Measurements from ENCODE around the gene FOXL1. TPM values are rescaled to one million over a fixed set of nuclear protein-coding genes. Genes with fewer than 3 reads are reported as not detected.
"Not testable (repeated sequence)": the region's sequence is repeated elsewhere in the genome, so short reads cannot be mapped to it uniquely, and the experiment has no call there.

Gene FOXL1
- total RNA-seq, 2 donors from 2014 or later: not detected

GRCh38 chr16:86587955-86588354, 9.6 kb downstream of the FOXL1 start:
- peaks cover 11 to 12% of the 10 kb centered on the region in 2 donors for H3K27me3 Mint-ChIP-seq
- not testable (repeated sequence) for H3K4me3 Mint-ChIP-seq; H3K4me1 Mint-ChIP-seq (ENCODE audit: low read depth in 2 of 2); ATAC-seq; H3K36me3 Mint-ChIP-seq; H3K9me3 Mint-ChIP-seq; H3K27ac Mint-ChIP-seq; DNase-seq (ENCODE audit: low spot score)

DNA sequence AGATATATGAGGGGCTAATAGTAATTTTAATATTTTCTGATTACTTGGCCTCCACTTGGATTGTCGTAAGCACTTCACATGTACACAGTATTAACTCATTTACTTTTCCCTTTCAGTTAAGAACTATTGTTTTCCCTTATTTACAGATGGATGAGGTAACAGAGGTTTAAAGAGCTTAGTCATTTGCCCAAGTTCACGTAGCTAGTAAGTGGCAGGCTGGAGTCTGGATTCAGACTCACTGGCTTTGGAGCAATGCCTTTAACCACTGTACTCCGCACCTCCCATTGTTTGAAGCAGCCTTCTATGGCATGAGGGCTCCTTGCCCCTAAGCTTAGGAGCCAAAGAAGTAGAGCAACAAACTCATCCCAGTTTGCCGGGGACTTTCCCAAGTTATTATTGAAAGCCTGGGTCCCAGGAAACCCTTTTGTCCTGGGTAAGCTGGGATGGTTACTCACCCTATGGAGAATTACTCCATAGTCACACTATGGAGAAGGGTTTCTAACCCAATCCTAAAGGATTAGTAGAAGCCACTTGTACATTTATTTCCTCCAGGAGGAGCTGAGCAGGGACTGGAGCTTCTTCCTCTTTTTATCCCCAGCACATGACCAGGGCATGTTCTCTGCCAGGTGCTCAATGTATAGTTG, 12.3 kb downstream of the FOXL1 start:
- H3K4me3 Mint-ChIP-seq: no peak overlapping the region
- peaks cover 16 to 23% of the 10 kb centered on the region in 2 donors for H3K27me3 Mint-ChIP-seq
- no peaks in the 10 kb centered on the region for H3K4me1 Mint-ChIP-seq (ENCODE audit: low read depth in 2 of 2)
- ATAC-seq (no peak), DNase-seq (ENCODE audit: low spot score) (no peak)
- H3K9me3 Mint-ChIP-seq: no peaks in the 10 kb centered on the region
- H3K36me3 Mint-ChIP-seq: no peaks in the 10 kb centered on the region
- H3K27ac Mint-ChIP-seq: no peak overlapping the region

GRCh38 chr16:86591270-86591669, 12.9 kb downstream of the FOXL1 start:
- no peaks in the 10 kb centered on the region for H3K4me1 Mint-ChIP-seq (ENCODE audit: low read depth in 2 of 2)
- no peaks in the 10 kb centered on the region for H3K36me3 Mint-ChIP-seq
- DNase-seq (ENCODE audit: low spot score) (no peak), ATAC-seq (no peak)
- H3K27me3 Mint-ChIP-seq: peaks cover 16 to 23% of the 10 kb centered on the region in 2 donors
- no peaks in the 10 kb centered on the region for H3K9me3 Mint-ChIP-seq
- no peak overlapping the region for H3K27ac Mint-ChIP-seq
- H3K4me3 Mint-ChIP-seq: no peak overlapping the region

- Mint-ChIP-seq H3K4me1 (ENCODE audit: low read depth in 2 of 2) (no peaks in the 10 kb centered on the region), H3K9me3 (no peaks in the 10 kb centered on the region), H3K36me3 (no peaks in the 10 kb centered on the region), H3K27me3 (peaks cover 24 to 35% of the 10 kb centered on the region in 2 donors), H3K4me3 (no peak overlapping the region), H3K27ac (no peak overlapping the region)
- DNase-seq (ENCODE audit: low spot score) (no peak), ATAC-seq (no peak)
Measured at GRCh38 chr16:86593913-86594620, 15.7 kb downstream of the FOXL1 start.

- DNase-seq (ENCODE audit: low spot score) (no peak), ATAC-seq (no peak)
- Mint-ChIP-seq H3K36me3 (no peaks in the 10 kb centered on the region), H3K4me1 (ENCODE audit: low read depth in 2 of 2) (no peaks in the 10 kb centered on the region), H3K27me3 (peaks cover 27 to 40% of the 10 kb centered on the region in 2 donors), H3K4me3 (no peak overlapping the region), H3K27ac (no peak overlapping the region), H3K9me3 (no peaks in the 10 kb centered on the region)
Measured at GRCh38 chr16:86594721-86595120, 16.4 kb downstream of the FOXL1 start.

- Mint-ChIP-seq H3K4me3 (no peak overlapping the region), H3K4me1 (ENCODE audit: low read depth in 2 of 2) (no peaks in the 10 kb centered on the region), H3K9me3 (no peaks in the 10 kb centered on the region), H3K27ac (no peak overlapping the region), H3K27me3 (peaks cover 28 to 49% of the 10 kb centered on the region in 2 donors), H3K36me3 (no peaks in the 10 kb centered on the region)
- no peak for DNase-seq (ENCODE audit: low spot score)
- no peak for ATAC-seq
Measured at GRCh38 chr16:86595983-86596605, 17.7 kb downstream of the FOXL1 start.

DNA sequence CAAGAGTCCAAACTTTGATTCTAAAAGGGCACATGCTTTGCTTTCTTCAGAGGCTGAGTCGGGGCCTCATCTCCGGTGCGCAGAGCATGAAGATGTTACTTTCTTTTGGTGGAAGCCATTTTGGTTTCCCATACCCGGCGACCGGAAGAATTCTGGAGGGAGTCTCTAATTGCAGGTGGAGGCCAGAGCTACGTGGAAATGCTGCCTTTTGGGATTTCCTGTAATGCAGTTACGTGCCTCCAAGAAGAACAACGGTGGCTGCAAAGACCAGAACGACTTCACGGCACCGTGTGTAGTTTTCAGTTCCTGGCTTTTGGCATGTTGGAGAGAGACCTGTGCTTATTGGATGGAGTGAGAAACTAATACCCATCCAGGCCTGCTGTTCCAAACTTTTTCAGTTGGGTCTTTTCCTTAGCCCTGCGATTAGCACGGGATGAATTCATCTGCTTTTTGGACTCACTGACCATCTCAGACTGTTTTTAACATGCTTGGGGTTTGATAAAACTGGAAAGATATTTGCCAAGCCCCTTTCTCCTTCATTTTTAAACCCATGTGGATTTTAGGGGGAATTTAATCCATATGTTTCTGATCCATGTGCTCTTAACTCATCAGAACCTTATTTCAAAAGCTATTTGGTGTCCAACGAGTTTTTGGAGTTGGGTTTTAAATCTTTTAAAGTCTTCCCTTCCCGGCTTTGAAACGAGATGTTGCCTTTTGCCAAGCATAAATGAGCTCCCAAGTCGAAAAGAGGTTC, 19.0 kb downstream of the FOXL1 start:
- Mint-ChIP-seq H3K27me3 (peaks cover 31 to 47% of the 10 kb centered on the region in 2 donors), H3K4me3 (no peak overlapping the region), H3K27ac (no peak overlapping the region), H3K36me3 (no peaks in the 10 kb centered on the region), H3K9me3 (no peaks in the 10 kb centered on the region), H3K4me1 (ENCODE audit: low read depth in 2 of 2) (no peaks in the 10 kb centered on the region)
- ATAC-seq (no peak), DNase-seq (ENCODE audit: low spot score) (no peak)

DNA sequence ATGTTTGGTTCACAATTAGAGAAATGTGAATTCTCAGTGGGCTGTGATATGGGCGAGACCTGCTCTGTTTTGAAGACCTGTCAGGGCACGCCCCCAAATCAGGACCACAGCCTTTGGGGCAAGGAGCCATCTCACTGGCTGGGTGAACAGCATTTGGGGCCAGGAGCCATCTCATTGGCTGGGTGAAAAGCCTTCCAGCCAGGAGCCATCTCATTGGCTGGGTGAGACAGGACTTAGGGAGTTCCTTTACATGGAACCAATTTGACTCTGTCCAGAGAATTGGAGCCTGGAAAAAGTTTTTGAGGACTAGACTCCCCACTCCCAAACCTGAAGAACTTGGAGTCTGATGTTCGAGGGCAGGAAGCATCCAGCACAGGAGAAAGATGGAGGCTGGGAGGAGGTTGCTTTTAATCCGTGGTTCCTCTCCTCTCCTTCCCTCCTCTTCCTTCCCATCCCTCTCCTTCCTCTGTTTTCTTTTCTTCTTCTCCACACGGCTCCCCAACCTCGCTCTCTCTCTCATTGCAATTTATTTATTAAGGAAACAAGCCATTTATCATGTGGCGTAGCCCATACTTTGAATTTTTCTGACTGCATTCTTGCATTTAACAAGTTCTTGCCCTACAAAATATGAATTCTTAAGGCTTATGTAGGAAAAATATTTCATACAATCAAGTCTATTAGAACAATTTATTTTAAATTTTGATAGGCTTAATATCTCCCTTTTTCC, 19.7 kb downstream of the FOXL1 start:
- ATAC-seq (no peak), DNase-seq (ENCODE audit: low spot score) (no peak)
- H3K36me3 Mint-ChIP-seq: no peaks in the 10 kb centered on the region
- H3K27ac Mint-ChIP-seq: no peak overlapping the region
- H3K4me3 Mint-ChIP-seq: no peak overlapping the region
- H3K4me1 Mint-ChIP-seq (ENCODE audit: low read depth in 2 of 2): no peaks in the 10 kb centered on the region
- H3K27me3 Mint-ChIP-seq: peaks cover 28 to 44% of the 10 kb centered on the region in 2 donors
- H3K9me3 Mint-ChIP-seq: no peaks in the 10 kb centered on the region

DNA sequence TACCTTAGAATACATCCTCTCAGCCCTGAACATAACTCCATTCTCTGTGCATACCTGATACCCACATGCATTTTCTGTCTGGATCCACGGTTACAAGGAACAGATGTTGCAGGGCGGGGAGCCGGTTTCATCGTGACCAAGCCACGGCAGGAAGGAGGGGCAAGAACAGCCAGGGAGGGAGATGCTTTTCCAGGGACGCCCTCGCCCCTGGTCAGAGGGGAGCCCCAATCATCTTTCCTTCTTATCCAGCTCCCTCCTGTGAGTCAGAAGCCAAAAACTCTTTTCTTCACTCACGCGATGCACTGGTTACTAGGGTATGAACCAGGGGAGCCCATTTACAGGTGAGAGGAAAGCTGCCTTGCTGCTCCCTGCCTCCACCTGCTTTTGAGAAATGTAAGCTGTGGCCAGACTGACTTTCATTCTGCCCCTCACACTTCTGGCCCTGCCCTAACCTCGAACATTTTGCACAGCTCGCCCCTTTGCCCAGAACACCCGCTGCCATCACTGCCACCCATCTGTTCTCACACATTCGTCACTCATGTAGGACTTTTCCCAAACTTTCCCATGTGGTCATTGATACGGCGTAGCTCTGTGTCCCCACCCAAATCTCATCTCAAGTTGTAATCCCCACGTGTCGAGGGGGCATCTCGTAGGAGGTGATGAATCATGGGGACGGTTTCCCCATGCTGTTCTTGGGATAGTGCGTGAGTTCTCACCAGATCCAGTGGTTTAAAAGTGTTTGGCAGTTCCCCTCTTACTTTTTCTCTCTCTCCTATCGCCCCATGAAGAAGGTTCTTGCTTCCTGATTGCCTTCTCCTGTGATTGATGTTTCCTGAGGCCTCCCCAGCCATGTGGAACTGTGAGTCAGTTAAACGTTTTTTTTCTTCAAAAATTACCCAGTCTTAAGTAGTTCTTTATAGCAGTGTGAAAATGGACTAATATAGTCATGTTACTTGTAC, 20.5 kb downstream of the FOXL1 start:
- Mint-ChIP-seq H3K36me3 (no peaks in the 10 kb centered on the region), H3K4me3 (no peak overlapping the region), H3K27ac (no peak overlapping the region), H3K27me3 (peaks cover 23 to 35% of the 10 kb centered on the region in 2 donors), H3K9me3 (no peaks in the 10 kb centered on the region), H3K4me1 (ENCODE audit: low read depth in 2 of 2) (no peaks in the 10 kb centered on the region)
- DNase-seq (ENCODE audit: low spot score): no peak
- ATAC-seq: no peak

- DNase-seq (ENCODE audit: low spot score): no peak
- ATAC-seq: no peak
- Mint-ChIP-seq H3K36me3 (no peaks in the 10 kb centered on the region), H3K27ac (no peak overlapping the region), H3K4me1 (ENCODE audit: low read depth in 2 of 2) (peaks cover 6 to 11% of the 10 kb centered on the region in 2 donors), H3K27me3 (peaks cover 19 to 34% of the 10 kb centered on the region in 2 donors), H3K4me3 (no peak overlapping the region), H3K9me3 (no peaks in the 10 kb centered on the region)
Measured at GRCh38 chr16:86601356-86601755, 23.0 kb downstream of the FOXL1 start.

- H3K4me3 Mint-ChIP-seq: no peak overlapping the region
- peaks cover 6 to 11% of the 10 kb centered on the region in 2 donors for H3K4me1 Mint-ChIP-seq (ENCODE audit: low read depth in 2 of 2)
- H3K27me3 Mint-ChIP-seq: peaks cover 24 to 34% of the 10 kb centered on the region in 2 donors
- H3K27ac Mint-ChIP-seq: no peak overlapping the region
- DNase-seq (ENCODE audit: low spot score) (no peak), ATAC-seq (no peak)
- no peaks in the 10 kb centered on the region for H3K9me3 Mint-ChIP-seq
- H3K36me3 Mint-ChIP-seq: no peaks in the 10 kb centered on the region
Measured at GRCh38 chr16:86602521-86602920, 24.2 kb downstream of the FOXL1 start.

GRCh38 chr16:86604436-86605193, 26.3 kb downstream of the FOXL1 start:
- Mint-ChIP-seq H3K27ac (peak overlapping the region; percentile 42 to 86), H3K4me3 (peak overlapping the region; percentile 78), H3K9me3 (no peaks in the 10 kb centered on the region), H3K36me3 (no peaks in the 10 kb centered on the region), H3K4me1 (ENCODE audit: low read depth in 2 of 2) (peaks cover 6 to 11% of the 10 kb centered on the region in 2 donors), H3K27me3 (peaks cover 22 to 24% of the 10 kb centered on the region in 2 donors)
- no peak for DNase-seq (ENCODE audit: low spot score)
- ATAC-seq: peak; percentile 87 to 92

Measured in natural killer cell treated with Interleukin-12 subunit alpha and Interleukin-12 subunit beta and Interleukin-15 and Interleukin-18, amount 100 ng/mL, for 72 hours (primary cell).